Sigmoid colon (tissue), 7 donors: ENCODE measurements around the gene JMJD4. TPM values are rescaled to one million over a fixed set of nuclear protein-coding genes. Genes with fewer than 3 reads are reported as not detected.

ENCODE experiments used
- DNase-seq: peaks from one replicate; pipeline ENCODE4 v3.0.0-alpha.2; 2019
- H3K27ac ChIP-seq, 4 donors: fragments of 200-600 bp; sonication (generic); one replicate each; pipeline ENCODE4 v1.5.1; 2016 to 2019; ENCODE audit warnings: mild to moderate bottlenecking in 1 of 4
- H3K27me3 ChIP-seq, 3 donors: fragments of 200-600 bp; sonication (generic); one replicate each; pipeline ENCODE4 v1.5.1; 2019; ENCODE audit warnings: mild to moderate bottlenecking in 1 of 3
- H3K36me3 ChIP-seq, 4 donors: fragments of 200-600 bp; sonication (generic); one replicate each; pipeline ENCODE4 v1.5.1; 2016 to 2019
- H3K4me1 ChIP-seq, 4 donors: fragments of 200-600 bp; sonication (generic); one replicate each; pipeline ENCODE4 v1.5.1; 2017 to 2019
- H3K4me3 ChIP-seq, 4 donors: fragments of 200-600 bp; sonication (generic); one replicate each; pipeline ENCODE4 v1.5.1; 2017 to 2019; ENCODE audit warnings: mild to moderate bottlenecking in 2 of 4, moderate library complexity in 1 of 4
- H3K9me3 ChIP-seq, 4 donors: fragments of 200-600 bp in 3 of 4; sonication (generic) in 3 of 4; one replicate each; pipeline versions ENCODE4 v1.5.1 to v1.6.1; 2013 to 2019
- EP300 ChIP-seq, 4 donors: sonication (generic); formaldehyde crosslinking; IDR thresholded peaks; one replicate each; pipeline ENCODE4 v1.6.1; 2017; ENCODE audit warnings: antibody characterized with exemption in 4 of 4
- POLR2A ChIP-seq, 2 donors: fragments of 450-650 bp; IDR thresholded peaks; one replicate each; pipeline ENCODE4 v1.6.1; 2016; ENCODE audit warnings: antibody characterized with exemption in 2 of 2, mild to moderate bottlenecking in 2 of 2, moderate library complexity in 2 of 2
- POLR2AphosphoS5 ChIP-seq, 4 donors: sonication (generic); formaldehyde crosslinking; IDR thresholded peaks; one replicate each; pipeline ENCODE4 v1.6.1; 2017; ENCODE audit warnings: antibody characterized with exemption in 4 of 4
- WGBS, 2 donors: extraction: QIAGEN DNeasy Blood & Tissue Kit; methylation state at CpG; one replicate each; pipeline ENCODE4 v1.1.7; 2013; 5-methylcytosine and 5-hydroxymethylcytosine counted together
- intact Hi-C: fragments of 100-400 bp; cut with DNase I; formaldehyde crosslinking; loops from one replicate; pipeline ENCODE4 v1.15.1; 2023
- polyA plus RNA-seq, 3 donors: library from polyadenylated mRNA; stranded (reverse); fragments of 200-250 nt; gene quantifications; one replicate each; pipeline ENCODE4 v1.2.3, GENCODE V29; 2013
- total RNA-seq, 4 donors: library from RNA; depleted of rRNA; stranded (reverse); fragments of >200 nt; gene quantifications; one replicate each; pipeline ENCODE4 v1.1.0, GENCODE V29; 2016
- TF ChIP-seq, protein P1 (sequence below), 4 experiments: fragments of 450-650 bp in 3 of 4; fragments of 200-600 bp in 1 of 4; IDR thresholded peaks; one replicate each; pipeline ENCODE4 v1.5.1; 2016 to 2019; ENCODE audit warnings: antibody characterized with exemption in 4 of 4, mild to moderate bottlenecking in 3 of 4, moderate library complexity in 2 of 4
- donor health status: healthy with polysubstance abuse.
- donor health status: Bipolar disorder and iron deficiency.
- donor health status: healthy.

Gene JMJD4
- total and polyA plus RNA-seq, 7 donors: 7.8 to 20.5 (median 13.8) TPM

DNA sequence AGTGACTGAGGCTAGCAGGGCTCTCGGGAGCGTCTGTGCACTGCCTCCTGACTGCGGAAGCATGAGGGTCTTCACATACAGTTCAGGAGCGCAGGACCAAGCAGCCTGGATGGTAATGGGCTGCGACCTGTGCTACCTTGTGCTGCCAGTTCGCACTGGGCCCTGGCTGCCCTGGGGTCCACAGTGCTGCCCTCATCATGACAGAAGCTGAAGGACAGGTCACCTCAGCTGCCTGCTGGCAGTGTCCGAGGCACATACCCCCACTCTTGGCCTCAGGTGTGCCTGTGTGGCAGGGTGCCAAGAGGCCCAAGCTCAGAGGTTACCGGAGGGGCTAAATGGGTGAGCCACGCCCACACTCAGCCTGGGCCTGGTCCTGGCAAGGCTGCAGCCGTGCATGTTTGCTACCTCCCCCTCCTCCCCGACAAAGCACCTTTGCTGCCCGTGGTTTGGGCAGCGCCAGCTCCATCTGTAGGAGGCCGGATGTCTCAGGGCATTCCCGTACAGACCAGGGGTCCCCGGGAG, 4.4 kb downstream of the JMJD4 start:
- H3K9me3 ChIP-seq: no peaks in the 10 kb centered on the region
- H3K4me3 ChIP-seq: no peak overlapping the region
- no peaks in the 10 kb centered on the region for H3K27me3 ChIP-seq
- peaks cover 0 to 49% (median 43%) of the 10 kb centered on the region in 4 donors for H3K4me1 ChIP-seq
- no peak for TF ChIP-seq POLR2A (IDR thresholded peaks at IDR 0.05)
- TF ChIP-seq, protein P1, sequence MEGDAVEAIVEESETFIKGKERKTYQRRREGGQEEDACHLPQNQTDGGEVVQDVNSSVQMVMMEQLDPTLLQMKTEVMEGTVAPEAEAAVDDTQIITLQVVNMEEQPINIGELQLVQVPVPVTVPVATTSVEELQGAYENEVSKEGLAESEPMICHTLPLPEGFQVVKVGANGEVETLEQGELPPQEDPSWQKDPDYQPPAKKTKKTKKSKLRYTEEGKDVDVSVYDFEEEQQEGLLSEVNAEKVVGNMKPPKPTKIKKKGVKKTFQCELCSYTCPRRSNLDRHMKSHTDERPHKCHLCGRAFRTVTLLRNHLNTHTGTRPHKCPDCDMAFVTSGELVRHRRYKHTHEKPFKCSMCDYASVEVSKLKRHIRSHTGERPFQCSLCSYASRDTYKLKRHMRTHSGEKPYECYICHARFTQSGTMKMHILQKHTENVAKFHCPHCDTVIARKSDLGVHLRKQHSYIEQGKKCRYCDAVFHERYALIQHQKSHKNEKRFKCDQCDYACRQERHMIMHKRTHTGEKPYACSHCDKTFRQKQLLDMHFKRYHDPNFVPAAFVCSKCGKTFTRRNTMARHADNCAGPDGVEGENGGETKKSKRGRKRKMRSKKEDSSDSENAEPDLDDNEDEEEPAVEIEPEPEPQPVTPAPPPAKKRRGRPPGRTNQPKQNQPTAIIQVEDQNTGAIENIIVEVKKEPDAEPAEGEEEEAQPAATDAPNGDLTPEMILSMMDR (IDR thresholded peaks at IDR 0.05): no peak
- TF ChIP-seq EP300 (IDR thresholded peaks at IDR 0.05): no peak
- TF ChIP-seq POLR2AphosphoS5 (IDR thresholded peaks at IDR 0.05): no peak
- DNase-seq: no peak
- H3K27ac ChIP-seq: peak overlapping the region in 3 of 4 donors; percentile 31 to 66 (median 33)
- H3K36me3 ChIP-seq: peaks cover 8 to 19% (median 13%) of the 10 kb centered on the region in 4 donors
- WGBS, 2 donors: 63 to 78% methylated on average over 16 of the region's 16 CpGs
- intact Hi-C loops: loop anchor here (5.0 kb wide), 1 partner anchor 352 kb away; the partner anchor contains the start of gene ARF1

- peak overlapping the region; percentile 33 to 79 (median 68) for H3K27ac ChIP-seq
- peaks cover 0 to 49% (median 43%) of the 10 kb centered on the region in 4 donors for H3K4me1 ChIP-seq
- peaks cover 8 to 19% (median 13%) of the 10 kb centered on the region in 4 donors for H3K36me3 ChIP-seq
- no peak overlapping the region for H3K4me3 ChIP-seq
- TF ChIP-seq POLR2AphosphoS5 (IDR thresholded peaks at IDR 0.05) (peak in 1 of 4 donors; percentile 13), EP300 (IDR thresholded peaks at IDR 0.05) (no peak), POLR2A (IDR thresholded peaks at IDR 0.05) (no peak)
- TF ChIP-seq, protein P1 (IDR thresholded peaks at IDR 0.05): peak; percentile 11 to 73 (median 53)
- no peaks in the 10 kb centered on the region for H3K9me3 ChIP-seq
- intact Hi-C loops: loop anchor here (2.0 to 5.0 kb wide), 4 partner anchors 32 to 352 kb away; partner anchors contain the start of genes ARF1 and ZNF678
- no peak for DNase-seq
- WGBS, 2 donors: 51 to 58% methylated on average over 13 of the region's 13 CpGs
- no peaks in the 10 kb centered on the region for H3K27me3 ChIP-seq
These were observed 5.0 kb downstream of the JMJD4 start for GRCh38 chr1:227729881-227730629.

DNA sequence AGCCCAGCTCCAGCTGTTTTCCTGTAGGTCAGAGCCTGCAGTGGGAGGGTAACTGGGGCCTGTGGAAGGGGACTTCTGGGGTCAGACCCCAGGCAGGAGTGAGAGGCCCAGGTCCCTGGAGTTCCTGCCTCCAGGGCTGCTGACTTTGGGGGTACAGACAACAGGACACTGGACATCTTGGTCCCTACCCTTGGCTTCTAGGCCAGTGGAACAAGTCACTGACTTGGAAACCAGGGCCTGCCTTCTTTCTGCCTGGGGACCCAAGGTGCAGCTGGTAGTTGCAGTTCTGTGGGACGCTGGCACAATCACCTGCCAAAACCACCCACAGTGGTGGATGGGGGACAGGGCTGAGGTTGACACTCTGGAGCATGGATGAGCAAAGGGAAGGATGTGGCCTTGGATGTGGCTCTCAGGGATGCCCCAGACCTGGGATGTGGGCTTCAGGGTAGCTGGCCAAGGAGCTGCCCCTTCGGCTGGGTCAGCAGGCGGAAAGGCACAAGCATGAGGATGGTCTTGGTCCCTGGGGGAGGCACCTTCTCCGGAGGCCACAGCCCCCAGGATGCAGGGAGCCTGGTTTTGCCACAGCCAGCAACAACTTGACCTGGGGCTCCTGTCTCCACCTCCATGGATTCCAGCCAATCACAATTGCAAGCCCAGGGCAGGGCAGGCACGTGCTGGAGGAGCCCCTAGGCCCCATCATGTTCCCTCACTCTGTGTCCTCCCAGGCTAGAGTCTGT, 5.8 kb downstream of the JMJD4 start:
- H3K9me3 ChIP-seq: no peaks in the 10 kb centered on the region
- H3K27me3 ChIP-seq: no peaks in the 10 kb centered on the region
- peaks cover 8 to 19% (median 13%) of the 10 kb centered on the region in 4 donors for H3K36me3 ChIP-seq
- H3K27ac ChIP-seq: peak overlapping the region; percentile 66 to 79 (median 73)
- intact Hi-C loops: loop anchor here (2.0 to 5.0 kb wide), 3 partner anchors 33 to 187 kb away; partner anchors contain the start of gene ZNF678
- TF ChIP-seq EP300 (IDR thresholded peaks at IDR 0.05) (no peak), POLR2A (IDR thresholded peaks at IDR 0.05) (no peak), POLR2AphosphoS5 (IDR thresholded peaks at IDR 0.05) (no peak)
- TF ChIP-seq, protein P1 (IDR thresholded peaks at IDR 0.05): no peak
- DNase-seq: no peak
- peak overlapping the region; percentile 47 to 60 (median 56) for H3K4me3 ChIP-seq
- WGBS, 2 donors: 59 to 60% methylated on average over 5 of the region's 5 CpGs
- peaks cover 0 to 45% (median 38%) of the 10 kb centered on the region in 4 donors for H3K4me1 ChIP-seq

GRCh38 chr1:227728892-227729143, 6.3 kb downstream of the JMJD4 start:
- 2 to 4% methylated on average over 11 of the region's 11 CpGs for WGBS, 2 donors

More at GRCh38 chr1:227728892-227729143, 6.3 kb downstream of the JMJD4 start:
- Histone ChIP-seq H3K27me3 (no peaks in the 10 kb centered on the region), H3K36me3 (peaks cover 8 to 19% (median 13%) of the 10 kb centered on the region in 4 donors), H3K4me1 (peaks cover 0 to 40% (median 33%) of the 10 kb centered on the region in 4 donors), H3K9me3 (no peaks in the 10 kb centered on the region), H3K27ac (peak overlapping the region; percentile 66 to 79 (median 73)), H3K4me3 (peak overlapping the region; percentile 47 to 60 (median 56))
- TF ChIP-seq POLR2AphosphoS5 (IDR thresholded peaks at IDR 0.05) (peak in 2 of 4 donors; percentile 1 to 2), EP300 (IDR thresholded peaks at IDR 0.05) (no peak)
- intact Hi-C loops: loop anchor here (2.0 to 5.0 kb wide), 3 partner anchors 33 to 186 kb away; partner anchors contain the start of gene ZNF678
- no peak for DNase-seq
